Mesendoderm (in vitro differentiated cells): ENCODE measurements around the gene TSPAN11.

Experiments
- DNase-seq: peaks from one replicate; pipeline ENCODE4 v3.0.0; 2013
- H2AK5ac ChIP-seq: 2 replicates; pipeline ENCODE4 v1.6.1; 2013; ENCODE audit warnings: low read length, inconsistent platforms
- H2BK120ac ChIP-seq: 2 replicates; pipeline ENCODE4 v1.6.1; 2013; ENCODE audit warnings: low read depth, mild to moderate bottlenecking, low read length, moderate library complexity, mixed read lengths
- H2BK15ac ChIP-seq: replicated peaks from 2 replicates; pipeline ENCODE4 v1.6.1; 2013; ENCODE audit warnings: low read depth, mild to moderate bottlenecking, moderate library complexity
- H2BK5ac ChIP-seq: 2 replicates; pipeline ENCODE4 v1.6.1; 2013; ENCODE audit warnings: low read length, inconsistent platforms
- H3K18ac ChIP-seq: 2 replicates; pipeline ENCODE4 v1.6.1; 2013; ENCODE audit warnings: mild to moderate bottlenecking, low read length, mixed read lengths
- H3K23ac ChIP-seq: one replicate; pipeline ENCODE4 v1.6.1; 2013; ENCODE audit warnings: low read length
- H3K27ac ChIP-seq: 2 replicates; pipeline ENCODE4 v1.5.1; 2013; ENCODE audit warnings: low read depth, mild to moderate bottlenecking, inconsistent platforms, low read length, moderate library complexity
- H3K27me3 ChIP-seq: 2 replicates; pipeline ENCODE4 v1.6.1; 2013; ENCODE audit warnings: low read length, control low read depth, mild to moderate bottlenecking, inconsistent platforms; ENCODE audit not compliant: insufficient read depth, poor library complexity
- H3K36me3 ChIP-seq: 2 replicates; pipeline ENCODE4 v1.6.1; 2013; ENCODE audit warnings: low read length, inconsistent platforms; ENCODE audit not compliant: control insufficient read depth, insufficient read depth
- H3K4ac ChIP-seq: one replicate; pipeline ENCODE4 v1.6.1; 2013; ENCODE audit warnings: low read depth, mild to moderate bottlenecking, low read length, moderate library complexity
- H3K4me1 ChIP-seq: 2 replicates; pipeline ENCODE4 v1.6.1; 2013; ENCODE audit warnings: low read depth, low read length, inconsistent platforms; ENCODE audit not compliant: control insufficient read depth
- H3K4me2 ChIP-seq: 2 replicates; pipeline ENCODE4 v1.6.1; 2013; ENCODE audit warnings: low read length
- H3K4me3 ChIP-seq: 2 replicates; pipeline ENCODE4 v1.5.1; 2013; ENCODE audit warnings: mild to moderate bottlenecking, low read length
- H3K56ac ChIP-seq: one replicate; pipeline ENCODE4 v1.6.1; 2013; ENCODE audit warnings: low read length
- H3K79me1 ChIP-seq: 2 replicates; pipeline ENCODE4 v1.6.1; 2013; ENCODE audit warnings: low read length, inconsistent platforms
- H3K79me2 ChIP-seq: 2 replicates; pipeline ENCODE4 v1.6.1; 2013; ENCODE audit warnings: mild to moderate bottlenecking, low read length; ENCODE audit not compliant: control insufficient read depth, insufficient read depth
- H3K9ac ChIP-seq: 2 replicates; pipeline ENCODE4 v1.6.1; 2013; ENCODE audit warnings: low read length, inconsistent platforms
- H4K5ac ChIP-seq: one replicate; pipeline ENCODE4 v1.6.1; 2013; ENCODE audit warnings: low read length
- H4K8ac ChIP-seq: one replicate; pipeline ENCODE4 v1.6.1; 2013; ENCODE audit warnings: low read depth, mild to moderate bottlenecking, control low read depth, low read length, moderate library complexity
- WGBS: extraction: QIAGEN DNeasy Blood & Tissue Kit; methylation state at CpG from one replicate; pipeline ENCODE4 v1.1.7; 2013; ENCODE audit warnings: low lambda C conversion rate, missing lambda C conversion rate; ENCODE audit not compliant: insufficient coverage; ENCODE audit errors: extremely low coverage; 5-methylcytosine and 5-hydroxymethylcytosine counted together

TSPAN11 gene

DNA sequence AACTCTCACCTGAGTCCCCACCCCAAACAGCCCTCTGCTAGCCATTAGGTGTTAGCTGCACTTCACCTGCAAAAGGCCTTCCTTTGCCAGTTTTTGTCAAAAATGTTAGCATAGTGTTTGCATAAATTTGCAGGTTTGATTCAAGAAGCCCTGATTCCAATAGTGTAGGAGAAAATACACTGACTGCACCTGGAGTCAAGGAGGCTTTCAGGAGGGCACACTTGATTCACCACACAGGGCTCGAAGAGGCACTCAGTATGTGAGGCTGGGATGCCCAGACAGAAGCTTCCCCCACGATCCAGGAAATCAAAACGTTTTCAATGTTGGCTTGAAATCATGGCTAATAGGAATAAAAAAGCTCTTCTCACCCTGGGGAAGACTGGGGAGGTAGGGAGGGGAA lies 106.6 kb downstream of the TSPAN11 start:
- Histone ChIP-seq H3K27me3 (no peaks in the 10 kb centered on the region), H3K23ac (no peak overlapping the region), H3K4me2 (no peak overlapping the region), H2BK5ac (no peak overlapping the region), H3K9ac (no peak overlapping the region), H2BK15ac (no peak overlapping the region), H4K5ac (no peak overlapping the region), H3K36me3 (no peaks in the 10 kb centered on the region), H2AK5ac (no peak overlapping the region), H3K27ac (no peak overlapping the region), H3K79me2 (no peaks in the 10 kb centered on the region), H3K4ac (no peak overlapping the region), H3K4me1 (no peaks in the 10 kb centered on the region), H3K4me3 (no peak overlapping the region), H3K79me1 (no peaks in the 10 kb centered on the region), H2BK120ac (no peak overlapping the region), H3K56ac (no peak overlapping the region), H4K8ac (no peak overlapping the region), H3K18ac (no peak overlapping the region)
- no peak for DNase-seq
- no CpG with 5 or more reads among the region's 3 CpGs for WGBS

DNA sequence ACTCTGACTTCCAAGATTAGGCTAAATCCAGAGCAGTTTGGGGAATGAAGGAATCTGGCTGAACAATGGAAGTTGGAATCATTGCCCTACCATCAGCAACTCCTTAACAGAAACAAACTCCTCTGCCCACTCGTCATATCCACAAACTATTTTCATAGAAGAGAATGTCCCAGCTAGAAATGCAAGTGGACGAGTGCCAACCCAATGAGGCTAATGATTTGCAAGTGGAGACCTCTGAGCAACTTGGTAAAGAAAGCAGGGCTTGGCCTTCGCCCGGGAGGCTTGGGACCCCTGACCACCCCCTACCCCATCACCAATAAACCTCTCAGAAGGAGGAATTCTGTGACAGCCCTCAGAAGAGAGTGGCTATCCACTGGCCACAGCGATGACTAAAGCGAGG lies 107.1 kb downstream of the TSPAN11 start:
- H2AK5ac ChIP-seq, result no peak overlapping the region
- no peak overlapping the region for H2BK5ac ChIP-seq
- no peak overlapping the region for H4K5ac ChIP-seq
- no peak overlapping the region for H3K4me2 ChIP-seq
- no peak overlapping the region for H2BK120ac ChIP-seq
- no peak overlapping the region for H3K56ac ChIP-seq
- H3K4ac ChIP-seq, result no peak overlapping the region
- H3K27me3 ChIP-seq, result no peaks in the 10 kb centered on the region
- no peak overlapping the region for H3K9ac ChIP-seq
- no peaks in the 10 kb centered on the region for H3K79me2 ChIP-seq
- no peak overlapping the region for H3K27ac ChIP-seq
- H3K4me1 ChIP-seq, result no peaks in the 10 kb centered on the region
- no peak overlapping the region for H3K4me3 ChIP-seq
- H3K23ac ChIP-seq, result no peak overlapping the region
- no peaks in the 10 kb centered on the region for H3K79me1 ChIP-seq
- no peak for DNase-seq
- no CpG with 5 or more reads among the region's 6 CpGs for WGBS
- no peak overlapping the region for H4K8ac ChIP-seq
- H3K36me3 ChIP-seq, result no peaks in the 10 kb centered on the region
- no peak overlapping the region for H2BK15ac ChIP-seq
- no peak overlapping the region for H3K18ac ChIP-seq

DNA sequence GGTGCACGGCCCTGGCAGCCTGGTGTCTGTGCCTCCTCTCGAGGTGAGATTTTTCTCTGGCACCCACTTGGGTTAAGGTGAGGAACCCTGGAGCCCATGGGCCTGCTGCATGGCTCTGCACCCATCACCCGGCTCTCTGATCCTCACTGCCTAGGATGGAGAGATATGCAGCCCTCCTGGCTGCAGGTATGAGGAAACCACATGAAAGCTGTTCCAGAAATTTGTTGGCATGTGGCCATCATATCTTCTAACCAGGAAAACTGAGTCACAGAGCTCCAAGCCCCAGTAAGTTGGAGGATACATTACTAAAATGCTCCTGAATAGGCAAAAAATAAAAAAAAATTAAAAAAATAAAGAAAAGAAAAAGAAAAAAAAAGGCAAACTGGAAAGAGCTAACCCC lies 107.8 kb downstream of the TSPAN11 start:
- H3K4me2 ChIP-seq, result no peak overlapping the region
- no peak overlapping the region for H2BK120ac ChIP-seq
- no peak overlapping the region for H2BK15ac ChIP-seq
- H4K8ac ChIP-seq, result no peak overlapping the region
- no peak overlapping the region for H2BK5ac ChIP-seq
- H3K27ac ChIP-seq, result no peak overlapping the region
- H3K9ac ChIP-seq, result no peak overlapping the region
- no peak overlapping the region for H2AK5ac ChIP-seq
- no peaks in the 10 kb centered on the region for H3K79me1 ChIP-seq
- no peak for DNase-seq
- WGBS, result no CpG with 5 or more reads among the region's 3 CpGs
- H3K4me3 ChIP-seq, result no peak overlapping the region
- no peaks in the 10 kb centered on the region for H3K27me3 ChIP-seq
- no peaks in the 10 kb centered on the region for H3K36me3 ChIP-seq
- no peaks in the 10 kb centered on the region for H3K79me2 ChIP-seq
- no peak overlapping the region for H3K23ac ChIP-seq
- H3K56ac ChIP-seq, result no peak overlapping the region
- no peak overlapping the region for H3K18ac ChIP-seq
- no peaks in the 10 kb centered on the region for H3K4me1 ChIP-seq
- no peak overlapping the region for H4K5ac ChIP-seq
- H3K4ac ChIP-seq, result no peak overlapping the region

DNA sequence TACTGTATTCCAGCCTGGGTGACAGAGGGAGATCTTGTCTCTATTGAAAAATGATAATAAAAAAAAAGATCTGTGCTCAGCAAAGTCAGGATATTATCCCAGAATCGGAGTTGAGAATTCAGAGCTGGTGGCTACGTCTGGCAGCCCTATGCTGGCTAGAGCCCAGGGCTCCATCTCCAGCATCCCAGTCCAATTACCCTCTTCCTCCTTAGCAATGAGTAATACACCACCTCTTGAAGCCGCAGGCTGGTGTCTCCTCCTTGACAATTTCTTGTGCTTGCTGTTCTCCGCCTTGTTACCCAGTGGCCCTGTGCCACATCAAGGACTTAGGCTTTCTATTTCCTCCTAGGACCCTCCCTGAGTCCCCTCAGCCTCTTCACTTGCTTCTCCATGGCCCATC lies 108.7 kb downstream of the TSPAN11 start:
- no peak overlapping the region for H3K9ac ChIP-seq
- H3K23ac ChIP-seq, result no peak overlapping the region
- no peak overlapping the region for H3K4me3 ChIP-seq
- no peak overlapping the region for H4K5ac ChIP-seq
- no peak overlapping the region for H3K27ac ChIP-seq
- no peak overlapping the region for H3K4ac ChIP-seq
- DNase-seq, result no peak
- H4K8ac ChIP-seq, result no peak overlapping the region
- H2BK5ac ChIP-seq, result no peak overlapping the region
- H3K56ac ChIP-seq, result no peak overlapping the region
- H3K79me2 ChIP-seq, result no peaks in the 10 kb centered on the region
- H2BK15ac ChIP-seq, result no peak overlapping the region
- no peak overlapping the region for H2BK120ac ChIP-seq
- H2AK5ac ChIP-seq, result no peak overlapping the region
- no peaks in the 10 kb centered on the region for H3K4me1 ChIP-seq
- no peaks in the 10 kb centered on the region for H3K36me3 ChIP-seq
- no peaks in the 10 kb centered on the region for H3K79me1 ChIP-seq
- H3K18ac ChIP-seq, result no peak overlapping the region
- no CpG with 5 or more reads among the region's 4 CpGs for WGBS
- no peak overlapping the region for H3K4me2 ChIP-seq
- no peaks in the 10 kb centered on the region for H3K27me3 ChIP-seq

DNA sequence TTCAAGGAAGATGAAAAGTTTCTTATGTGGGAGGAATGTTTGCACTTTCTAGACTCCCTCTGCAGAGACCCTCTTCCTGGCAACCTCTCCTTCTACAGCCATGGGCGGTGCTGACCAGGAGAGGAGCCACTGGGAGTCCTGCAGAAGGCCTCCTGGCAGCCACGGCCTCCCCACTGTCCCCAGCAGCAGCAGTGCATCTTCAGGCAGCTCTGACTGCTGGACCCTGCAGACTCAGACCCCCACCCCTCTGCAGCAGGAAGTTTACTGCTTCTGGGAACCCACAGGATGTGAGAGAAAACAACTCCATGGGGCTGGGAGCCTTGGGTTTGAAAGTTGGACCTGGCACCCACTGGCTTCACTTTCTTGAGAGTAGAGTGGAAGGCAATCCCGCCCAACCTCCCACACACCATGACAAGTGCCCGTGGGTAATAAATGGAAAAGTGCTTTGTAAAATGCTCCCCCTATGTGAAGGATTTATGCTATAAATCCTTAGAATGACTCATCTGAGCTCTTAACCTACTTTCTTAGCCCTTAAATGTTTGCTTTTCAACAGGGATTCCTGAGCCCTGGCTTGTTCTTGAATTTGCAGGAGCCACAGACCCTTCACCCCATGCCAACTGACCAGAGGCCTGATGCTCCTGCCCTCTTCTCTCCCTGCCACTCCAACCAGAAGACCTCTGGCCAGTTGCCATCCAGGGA lies 109.6 kb downstream of the TSPAN11 start:
- Histone ChIP-seq H3K27ac (no peak overlapping the region), H4K8ac (no peak overlapping the region), H3K4me2 (no peak overlapping the region), H3K36me3 (no peaks in the 10 kb centered on the region), H3K18ac (no peak overlapping the region), H2AK5ac (no peak overlapping the region), H3K4me3 (no peak overlapping the region), H3K27me3 (no peaks in the 10 kb centered on the region), H3K9ac (no peak overlapping the region), H3K4ac (no peak overlapping the region), H4K5ac (no peak overlapping the region), H3K4me1 (no peaks in the 10 kb centered on the region), H2BK15ac (no peak overlapping the region), H3K79me1 (no peaks in the 10 kb centered on the region), H2BK120ac (no peak overlapping the region), H3K23ac (no peak overlapping the region), H3K56ac (no peak overlapping the region), H2BK5ac (no peak overlapping the region), H3K79me2 (no peaks in the 10 kb centered on the region)
- WGBS, result no CpG with 5 or more reads among the region's 4 CpGs
- no peak for DNase-seq

DNA sequence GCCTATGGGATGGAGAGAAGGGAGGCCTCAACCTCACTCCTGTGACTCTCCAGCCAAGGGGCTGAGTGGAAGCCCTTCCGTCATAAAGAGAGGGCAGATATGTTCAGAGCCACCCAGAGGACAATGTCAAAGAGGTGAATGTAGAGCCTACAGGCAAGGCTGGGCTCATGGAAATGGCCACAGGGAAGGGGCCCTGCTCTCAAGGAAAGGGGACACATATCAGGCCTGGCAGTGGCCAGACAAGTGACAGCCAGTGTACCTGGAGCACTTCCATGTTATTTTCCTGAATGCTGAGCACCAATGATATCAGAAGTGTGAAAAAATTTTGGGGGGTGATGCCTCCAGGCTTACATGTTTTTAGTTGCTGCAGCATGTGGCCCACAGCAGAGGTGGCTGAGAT lies 110.5 kb downstream of the TSPAN11 start:
- Histone ChIP-seq H3K23ac (no peak overlapping the region), H3K56ac (no peak overlapping the region), H2BK120ac (no peak overlapping the region), H3K4ac (no peak overlapping the region), H4K8ac (no peak overlapping the region), H3K4me1 (no peaks in the 10 kb centered on the region), H3K27ac (no peak overlapping the region), H3K18ac (no peak overlapping the region), H2AK5ac (no peak overlapping the region), H3K36me3 (no peaks in the 10 kb centered on the region), H3K79me2 (no peaks in the 10 kb centered on the region), H2BK15ac (no peak overlapping the region), H4K5ac (no peak overlapping the region), H2BK5ac (no peak overlapping the region), H3K4me3 (no peak overlapping the region), H3K27me3 (no peaks in the 10 kb centered on the region), H3K9ac (no peak overlapping the region), H3K79me1 (no peaks in the 10 kb centered on the region), H3K4me2 (no peak overlapping the region)
- WGBS, result no CpG with 5 or more reads among the region's 1 CpG
- no peak for DNase-seq
